BLaER1 (cell line): ENCODE data around the gene ARID3C.

Experiments used
- H3K27ac ChIP-seq: shearing (Covaris generic); formaldehyde crosslinking; 2 replicates; pipeline ENCODE4 v1.8.1; 2022
- H3K27me3 ChIP-seq: shearing (Covaris generic); formaldehyde crosslinking; 2 replicates; pipeline ENCODE4 v1.8.1; 2022
- H3K36me3 ChIP-seq: shearing (Covaris generic); formaldehyde crosslinking; 2 replicates; pipeline ENCODE4 v1.8.1; 2022
- H3K4me1 ChIP-seq: shearing (Covaris generic); formaldehyde crosslinking; 2 replicates; pipeline ENCODE4 v1.8.1; 2022
- H3K4me2 ChIP-seq: shearing (Covaris generic); formaldehyde crosslinking; 2 replicates; pipeline ENCODE4 v1.8.1; 2022
- H3K4me3 ChIP-seq: shearing (Covaris generic); formaldehyde crosslinking; 2 replicates; pipeline ENCODE4 v1.8.1; 2022
- H3K9ac ChIP-seq: shearing (Covaris generic); formaldehyde crosslinking; 2 replicates; pipeline ENCODE4 v1.8.1; 2022
- H3K9me3 ChIP-seq: shearing (Covaris generic); formaldehyde crosslinking; 2 replicates; pipeline ENCODE4 v1.8.1; 2022
- H4K20me1 ChIP-seq: shearing (Covaris generic); formaldehyde crosslinking; 2 replicates; pipeline ENCODE4 v1.8.1; 2022
- Cebpa-rat ChIP-seq: shearing (Covaris generic); IDR thresholded peaks from 2 replicates; pipeline ENCODE4 v1.8.1; 2022

ARID3C gene

GRCh38 chr9:34579808-34580163 lies 49.1 kb downstream of the ARID3C start:
- TF ChIP-seq Cebpa-rat, result no peak

GRCh38 chr9:34579104-34579807 lies 49.6 kb downstream of the ARID3C start:
- Histone ChIP-seq H3K9ac (no peak overlapping the region), H3K4me3 (no peak overlapping the region), H3K4me1 (no peaks in the 10 kb centered on the region), H3K9me3 (no peaks in the 10 kb centered on the region), H4K20me1 (peaks cover 46% of the 10 kb centered on the region), H3K27me3 (peaks cover 75% of the 10 kb centered on the region), H3K36me3 (no peaks in the 10 kb centered on the region), H3K27ac (no peak overlapping the region), H3K4me2 (no peak overlapping the region)
- TF ChIP-seq Cebpa-rat, result no peak

More at GRCh38 chr9:34579808-34580163, 49.1 kb downstream of the ARID3C start:
- Histone ChIP-seq H3K4me2 (no peak overlapping the region), H3K27me3 (peaks cover 75% of the 10 kb centered on the region), H3K27ac (no peak overlapping the region), H3K4me1 (peaks cover 3% of the 10 kb centered on the region), H3K36me3 (no peaks in the 10 kb centered on the region), H4K20me1 (peaks cover 46% of the 10 kb centered on the region), H3K9ac (no peak overlapping the region), H3K4me3 (no peak overlapping the region), H3K9me3 (no peaks in the 10 kb centered on the region)

DNA sequence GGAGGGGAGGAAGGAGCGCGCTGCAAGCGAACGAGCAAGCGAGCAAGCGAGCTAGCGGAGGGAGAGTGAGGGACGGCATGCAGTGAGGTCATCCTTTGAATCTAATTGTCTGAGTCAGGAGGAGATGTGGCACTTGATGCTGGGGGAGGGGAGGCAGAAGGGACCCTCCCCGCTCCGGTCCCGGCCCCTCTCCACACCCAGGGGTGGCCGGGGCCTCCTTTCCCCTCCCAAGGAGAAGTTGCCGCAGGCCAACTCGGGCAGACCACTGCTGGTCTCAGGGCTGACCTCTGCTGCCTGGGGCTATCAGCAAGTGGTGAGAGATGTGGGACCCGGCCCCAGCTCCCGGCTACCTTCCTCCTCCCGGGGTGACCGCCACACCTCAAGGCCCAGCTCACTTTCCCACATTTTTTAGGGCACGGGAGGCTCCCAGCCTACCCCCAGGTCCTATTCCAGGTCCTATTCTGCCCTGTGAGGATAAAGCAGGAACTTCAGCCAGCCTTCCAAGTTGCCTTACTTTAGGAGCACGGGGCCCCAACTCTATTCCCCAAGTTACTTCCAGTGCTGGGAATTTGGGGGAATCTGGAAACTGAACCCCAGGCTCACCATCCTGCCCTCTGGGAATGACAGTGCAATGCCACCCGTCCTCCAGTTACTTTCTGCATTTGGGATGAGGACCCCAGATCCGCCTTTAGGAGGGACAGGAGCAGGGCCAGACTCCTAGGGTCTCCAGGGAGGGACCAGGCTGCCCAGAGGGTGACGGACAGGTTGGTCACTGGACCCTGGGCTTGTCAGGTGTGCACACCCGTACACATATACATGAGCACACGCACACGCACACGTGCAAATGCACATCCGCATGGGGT lies 50.4 kb downstream of the ARID3C start:
- no peak overlapping the region for H3K27ac ChIP-seq
- H3K4me1 ChIP-seq, result no peaks in the 10 kb centered on the region
- H3K27me3 ChIP-seq, result peaks cover 77% of the 10 kb centered on the region
- H3K9ac ChIP-seq, result no peak overlapping the region
- peaks cover 46% of the 10 kb centered on the region for H4K20me1 ChIP-seq
- no peak overlapping the region for H3K4me3 ChIP-seq
- H3K9me3 ChIP-seq, result no peaks in the 10 kb centered on the region
- no peaks in the 10 kb centered on the region for H3K36me3 ChIP-seq
- no peak for TF ChIP-seq Cebpa-rat
- H3K4me2 ChIP-seq, result no peak overlapping the region

DNA sequence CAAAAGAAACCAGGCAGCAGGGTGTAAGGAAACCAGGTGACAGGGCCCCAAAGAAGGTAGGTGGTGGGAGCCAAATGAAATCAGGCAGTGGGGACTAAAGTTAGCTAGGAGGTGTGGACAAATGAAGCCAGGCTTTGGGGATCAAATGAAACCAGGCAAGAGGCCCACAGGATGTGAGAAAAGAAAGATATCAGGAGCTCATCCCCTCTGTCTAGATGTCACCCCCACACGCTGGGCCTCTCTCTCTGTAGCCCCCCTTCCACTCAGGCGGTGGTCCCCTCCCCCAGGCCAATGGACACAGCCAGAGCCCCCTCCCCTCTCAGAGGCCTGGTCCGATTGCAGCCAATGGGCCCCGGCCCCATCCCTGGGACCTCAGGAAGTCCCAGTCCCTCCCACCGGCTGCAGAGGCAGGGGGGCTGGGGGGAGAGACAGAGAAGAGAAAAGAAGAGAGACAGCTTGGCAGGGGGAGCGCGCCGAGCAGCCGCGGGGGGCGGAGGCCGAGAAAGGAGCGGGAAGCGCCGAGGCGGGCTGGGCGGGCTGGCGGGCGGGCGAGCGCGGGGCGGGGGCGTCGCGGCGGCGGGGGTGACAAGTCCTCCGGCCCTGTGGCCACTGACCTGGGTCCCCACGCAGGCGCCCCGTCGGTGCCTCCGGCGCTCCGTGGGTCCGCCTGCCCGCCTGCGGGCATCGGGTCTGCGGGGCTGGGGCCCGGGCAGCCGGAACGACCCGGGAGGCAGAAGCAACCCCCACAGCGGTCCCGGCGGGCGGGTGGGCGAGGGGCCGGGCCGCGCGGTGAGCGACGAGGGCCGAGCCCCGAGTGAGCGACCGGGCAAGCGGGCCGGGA lies 51.2 kb downstream of the ARID3C start:
- H3K4me2 ChIP-seq, result no peak overlapping the region
- H3K27me3 ChIP-seq, result peaks cover 78% of the 10 kb centered on the region

GRCh38 chr9:34576597-34577399 lies 52.1 kb downstream of the ARID3C start:
- peaks cover 78% of the 10 kb centered on the region for H3K27me3 ChIP-seq
- H3K27ac ChIP-seq, result no peak overlapping the region
- no peak for TF ChIP-seq Cebpa-rat
- no peak overlapping the region for H3K9ac ChIP-seq
- no peaks in the 10 kb centered on the region for H3K36me3 ChIP-seq
- H3K4me2 ChIP-seq, result no peak overlapping the region
- no peaks in the 10 kb centered on the region for H3K4me1 ChIP-seq
- peaks cover 46% of the 10 kb centered on the region for H4K20me1 ChIP-seq
- H3K9me3 ChIP-seq, result no peaks in the 10 kb centered on the region
- H3K4me3 ChIP-seq, result no peak overlapping the region

More for the DNA sequence above, 51.2 kb downstream of the ARID3C start:
- Histone ChIP-seq H4K20me1 (peaks cover 46% of the 10 kb centered on the region), H3K9me3 (no peaks in the 10 kb centered on the region), H3K36me3 (no peaks in the 10 kb centered on the region), H3K4me1 (no peaks in the 10 kb centered on the region), H3K9ac (no peak overlapping the region), H3K4me3 (no peak overlapping the region), H3K27ac (no peak overlapping the region)
- no peak for TF ChIP-seq Cebpa-rat

GRCh38 chr9:34575862-34576596 lies 52.8 kb downstream of the ARID3C start:
- Histone ChIP-seq H3K4me1 (no peaks in the 10 kb centered on the region), H3K27me3 (peaks cover 71% of the 10 kb centered on the region), H3K4me3 (no peak overlapping the region), H4K20me1 (peaks cover 46% of the 10 kb centered on the region), H3K27ac (no peak overlapping the region), H3K36me3 (no peaks in the 10 kb centered on the region), H3K9me3 (no peaks in the 10 kb centered on the region), H3K9ac (no peak overlapping the region), H3K4me2 (no peak overlapping the region; the same call in 1 of the 2 replicates)
- TF ChIP-seq Cebpa-rat, result no peak

DNA sequence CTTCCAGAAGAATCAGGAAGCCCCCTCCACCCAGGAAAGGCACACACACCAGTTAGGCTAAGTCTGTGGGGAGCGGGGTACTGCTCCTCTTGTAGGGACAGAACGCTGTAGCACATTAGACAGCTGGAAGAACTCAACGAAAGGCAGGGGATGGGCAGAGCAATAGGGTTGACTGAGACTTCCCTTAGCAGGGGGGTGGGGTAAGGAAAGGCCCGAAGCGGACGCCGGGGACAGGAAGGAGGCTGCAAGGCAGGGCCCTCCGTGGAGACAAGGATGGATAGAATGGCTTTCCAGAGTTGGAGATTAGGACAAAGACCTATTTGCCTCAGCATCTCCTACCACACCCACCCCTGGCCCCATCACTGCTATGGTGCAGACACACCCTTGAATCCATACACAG lies 53.6 kb downstream of the ARID3C start:
- Histone ChIP-seq H4K20me1 (peaks cover 38% of the 10 kb centered on the region), H3K27me3 (peaks cover 63% of the 10 kb centered on the region), H3K4me3 (no peak overlapping the region), H3K36me3 (no peaks in the 10 kb centered on the region), H3K9ac (no peak overlapping the region), H3K9me3 (no peaks in the 10 kb centered on the region), H3K4me2 (no peak overlapping the region), H3K27ac (no peak overlapping the region), H3K4me1 (no peaks in the 10 kb centered on the region)
- TF ChIP-seq Cebpa-rat, result no peak

DNA sequence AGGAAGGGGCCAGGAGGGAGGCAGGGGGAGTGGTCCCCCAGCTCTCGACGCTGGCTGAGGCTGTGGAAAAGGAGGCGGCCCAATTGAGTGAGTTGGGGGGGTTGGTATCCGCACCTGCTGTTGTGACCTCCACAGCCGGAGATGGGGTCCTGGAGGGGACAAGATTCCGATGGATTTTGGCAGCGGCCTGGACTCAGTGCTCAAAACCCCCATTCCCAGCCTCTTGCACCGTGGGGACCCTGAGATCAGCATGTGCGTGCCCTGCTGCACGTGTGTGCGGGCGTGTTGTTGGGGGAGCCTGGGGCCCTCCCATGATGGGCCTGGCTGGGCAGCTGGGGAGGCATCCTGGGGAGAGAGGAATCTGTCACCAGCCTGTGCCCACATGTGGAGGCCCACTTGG lies 54.3 kb downstream of the ARID3C start:
- H3K9ac ChIP-seq, result no peak overlapping the region
- no peak for TF ChIP-seq Cebpa-rat
- no peaks in the 10 kb centered on the region for H3K36me3 ChIP-seq
- H4K20me1 ChIP-seq, result peaks cover 32% of the 10 kb centered on the region
- H3K27me3 ChIP-seq, result peaks cover 57% of the 10 kb centered on the region
- no peaks in the 10 kb centered on the region for H3K4me1 ChIP-seq
- H3K4me2 ChIP-seq, result no peak overlapping the region
- no peak overlapping the region for H3K27ac ChIP-seq
- no peak overlapping the region for H3K4me3 ChIP-seq
- H3K9me3 ChIP-seq, result no peaks in the 10 kb centered on the region
